ENCODE measurements around the gene NAA38.
A peak's percentile ranks its signal among the peaks of the same experiment; 100 is the strongest.

The NAA38 gene

GRCh38 chr17:7856011-7856810 is 1.1 kb downstream of the NAA38 start:
- DNase-seq (ENCODE audit: low read depth), result no peak
- H3K4me3 ChIP-seq (ENCODE audit: control insufficient read depth, low read depth, low read length), result peak overlapping the region; percentile 83
- TF ChIP-seq CTCF (IDR thresholded peaks at IDR 0.05; ENCODE audit: control insufficient read depth, insufficient read depth, low read depth, low read length, missing control alignments), result no peak

GRCh38 chr17:7855660-7856010 is 1.7 kb downstream of the NAA38 start:
- TF ChIP-seq CTCF (IDR thresholded peaks at IDR 0.05; ENCODE audit: control insufficient read depth, insufficient read depth, low read depth, low read length, missing control alignments), result no peak
- no peak for DNase-seq (ENCODE audit: low read depth)
- H3K4me3 ChIP-seq (ENCODE audit: control insufficient read depth, low read depth, low read length), result peak overlapping the region; percentile 83

DNA sequence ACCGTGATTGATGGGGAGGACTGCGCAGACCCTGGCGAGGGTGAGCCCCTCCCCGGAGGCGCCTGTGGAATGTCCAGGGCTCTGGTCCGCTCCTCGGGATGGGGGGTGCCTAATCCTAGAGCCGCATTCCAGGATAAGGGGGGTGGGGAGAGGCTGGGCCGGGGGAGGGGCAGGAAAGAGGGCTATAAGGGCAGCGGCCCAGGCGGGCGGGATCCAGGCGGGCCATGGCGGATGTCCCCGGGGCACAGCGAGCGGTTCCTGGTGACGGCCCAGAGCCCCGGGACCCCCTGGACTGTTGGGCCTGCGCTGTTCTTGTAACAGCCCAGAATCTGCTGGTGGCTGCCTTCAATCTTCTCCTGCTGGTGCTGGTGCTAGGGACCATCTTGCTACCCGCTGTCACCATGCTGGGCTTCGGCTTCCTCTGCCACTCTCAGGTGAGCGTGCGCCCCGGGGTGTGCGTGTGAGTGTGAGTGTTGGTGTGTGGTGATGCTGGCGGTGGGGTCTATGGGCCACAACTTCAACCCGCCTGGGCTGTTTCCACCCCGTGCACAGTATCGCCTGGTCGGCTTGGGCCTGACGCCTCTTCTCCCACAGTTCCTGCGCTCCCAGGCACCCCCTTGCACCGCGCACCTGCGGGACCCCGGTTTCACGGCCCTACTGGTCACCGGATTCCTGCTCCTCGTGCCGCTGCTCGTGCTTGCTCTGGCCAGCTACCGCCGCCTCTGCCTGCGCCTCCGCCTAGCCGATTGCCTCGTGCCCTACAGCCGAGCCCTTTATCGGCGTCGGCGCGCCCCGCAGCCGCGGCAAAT is 2.3 kb downstream of the NAA38 start, which contains the start of gene TMEM88:
Gene TMEM88, plus strand, starts transcription at position 216 of the 809 bp plus-strand sequence. Its CDS starts 9 bp downstream, at position 225.
- no peak for DNase-seq (ENCODE audit: low read depth)
- peak within 1 kb of the TSS; percentile 83 for H3K4me3 ChIP-seq (ENCODE audit: control insufficient read depth, low read depth, low read length)
- TF ChIP-seq CTCF (IDR thresholded peaks at IDR 0.05; ENCODE audit: control insufficient read depth, insufficient read depth, low read depth, low read length, missing control alignments), result no peak

DNA sequence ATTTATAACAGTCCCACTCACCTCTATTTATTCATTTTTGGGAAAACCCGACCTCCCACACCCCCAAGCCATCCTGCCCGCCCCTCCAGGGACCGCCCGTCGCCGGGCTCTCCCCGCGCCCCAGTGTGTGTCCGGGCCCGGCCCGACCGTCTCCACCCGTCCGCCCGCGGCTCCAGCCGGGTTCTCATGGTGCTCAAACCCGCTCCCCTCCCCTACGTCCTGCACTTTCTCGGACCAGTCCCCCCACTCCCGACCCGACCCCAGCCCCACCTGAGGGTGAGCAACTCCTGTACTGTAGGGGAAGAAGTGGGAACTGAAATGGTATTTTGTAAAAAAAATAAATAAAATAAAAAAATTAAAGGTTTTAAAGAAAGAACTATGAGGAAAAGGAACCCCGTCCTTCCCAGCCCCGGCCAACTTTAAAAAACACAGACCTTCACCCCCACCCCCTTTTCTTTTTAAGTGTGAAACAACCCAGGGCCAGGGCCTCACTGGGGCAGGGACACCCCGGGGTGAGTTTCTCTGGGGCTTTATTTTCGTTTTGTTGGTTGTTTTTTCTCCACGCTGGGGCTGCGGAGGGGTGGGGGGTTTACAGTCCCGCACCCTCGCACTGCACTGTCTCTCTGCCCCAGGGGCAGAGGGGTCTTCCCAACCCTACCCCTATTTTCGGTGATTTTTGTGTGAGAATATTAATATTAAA is 3.1 kb downstream of the NAA38 start:
- no peak for DNase-seq (ENCODE audit: low read depth)
- H3K4me3 ChIP-seq (ENCODE audit: control insufficient read depth, low read depth, low read length), result no peak overlapping the region
- no peak for TF ChIP-seq CTCF (IDR thresholded peaks at IDR 0.05; ENCODE audit: control insufficient read depth, insufficient read depth, low read depth, low read length, missing control alignments)

- DNase-seq (ENCODE audit: low read depth), result no peak
- no peak overlapping the region for H3K4me3 ChIP-seq (ENCODE audit: control insufficient read depth, low read depth, low read length)
- TF ChIP-seq CTCF (IDR thresholded peaks at IDR 0.05; ENCODE audit: control insufficient read depth, insufficient read depth, low read depth, low read length, missing control alignments), result no peak
Measured at GRCh38 chr17:7853691-7854038, 3.7 kb downstream of the NAA38 start.

DNA sequence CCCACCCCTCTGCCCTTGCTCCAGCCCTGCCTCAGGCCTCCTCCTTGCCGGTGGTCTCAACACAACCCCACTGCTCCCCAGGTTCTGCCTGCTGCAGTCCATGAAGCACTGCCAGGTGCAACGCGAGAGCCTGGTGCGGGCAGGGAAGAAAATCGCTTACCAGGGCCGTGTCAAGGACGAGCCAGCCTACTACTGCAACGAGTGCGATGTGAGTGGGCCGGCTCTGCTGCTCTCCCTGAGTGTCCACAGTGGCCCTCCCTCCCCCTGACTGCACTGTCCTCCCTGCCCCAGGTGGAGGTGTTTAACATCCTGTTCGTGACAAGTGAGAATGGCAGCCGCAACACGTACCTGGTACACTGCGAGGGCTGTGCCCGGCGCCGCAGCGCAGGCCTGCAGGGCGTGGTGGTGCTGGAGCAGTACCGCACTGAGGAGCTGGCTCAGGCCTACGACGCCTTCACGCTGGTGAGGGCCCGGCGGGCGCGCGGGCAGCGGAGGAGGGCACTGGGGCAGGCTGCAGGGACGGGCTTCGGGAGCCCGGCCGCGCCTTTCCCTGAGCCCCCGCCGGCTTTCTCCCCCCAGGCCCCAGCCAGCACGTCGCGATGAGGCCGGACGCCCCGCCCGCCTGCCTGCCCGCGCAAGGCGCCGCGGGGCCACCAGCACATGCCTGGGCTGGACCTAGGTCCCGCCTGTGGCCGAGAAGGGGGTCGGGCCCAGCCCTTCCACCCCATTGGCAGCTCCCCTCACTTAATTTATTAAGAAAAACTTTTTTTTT is 4.3 kb downstream of the NAA38 start:
- DNase-seq (ENCODE audit: low read depth), result no peak
- TF ChIP-seq CTCF (IDR thresholded peaks at IDR 0.05; ENCODE audit: control insufficient read depth, insufficient read depth, low read depth, low read length, missing control alignments), result no peak
- no peak overlapping the region for H3K4me3 ChIP-seq (ENCODE audit: control insufficient read depth, low read depth, low read length)
